ENCODE results near the gene OR51L1. TPM values are rescaled to one million over a fixed set of nuclear protein-coding genes. Genes with fewer than 3 reads are reported as not detected.

OR51L1 gene
- total and polyA plus RNA-seq, 2 of the 13 experiments (the other 11 are each of a cell fraction or from before 2014, with no cell fraction given), result not detected

GRCh38 chr11:5021996-5022395 is 27.3 kb downstream of the OR51L1 start:
- Histone ChIP-seq H3K4me3 (replicated peaks in 1 of 3; ENCODE audit: insufficient read depth in 1 of 3, low read depth in 2 of 3, low read length in 3 of 3) (no peak overlapping the region), H3K79me2 (ENCODE audit: insufficient read depth, low read length) (no peaks in the 10 kb centered on the region), H2AFZ (ENCODE audit: low read length) (no peak overlapping the region), H4K20me1 (ENCODE audit: insufficient read depth, low read length) (no peaks in the 10 kb centered on the region), H3K4me1 (ENCODE audit: insufficient read depth, low read length) (no peaks in the 10 kb centered on the region), H3K27ac (ENCODE audit: extremely low read length, insufficient read depth, low read length) (no peak overlapping the region), H3K9ac (ENCODE audit: insufficient read depth, low read depth, low read length) (no peak overlapping the region), H3K9me3 (ENCODE audit: low read length) (peaks cover 35% of the 10 kb centered on the region), H3K36me3 (replicated peaks in 1 of 2; ENCODE audit: control insufficient read depth in 1 of 2, insufficient read depth in 2 of 2, low read length in 2 of 2) (no peaks in the 10 kb centered on the region), H3K4me2 (ENCODE audit: low read depth, low read length) (no peak overlapping the region), H3K27me3 (ENCODE audit: control insufficient read depth in 1 of 2, insufficient read depth in 2 of 2, low read length in 2 of 2) (no peaks in the 10 kb centered on the region)
- DNase-seq (ENCODE audit: low spot score), result no peak
- in situ Hi-C loops (cut with HindIII; ENCODE audit: extremely low pct_ligation_motif_present, low pct_unique_long_range_greater_than_20kb) (no loop called here), intact Hi-C loops (cut with micrococcal nuclease; ENCODE audit: unreplicated experiment) (no loop called here)
- CTCF ChIA-PET (ENCODE audit: low intra/inter-chr PET ratio, low total read pairs), result no interaction called here
- POLR2A ChIA-PET, result no interaction called here
- no peak for FAIRE-seq
- WGBS (ENCODE audit: low lambda C conversion rate), result no CpG with 5 or more reads among the region's 2 CpGs
- no TSS peak for BruUV-seq (replicated peaks)
- no peak for ATAC-seq
- no peak for TF ChIP-seq DZIP1 (CRISPR knock-in tag; IDR thresholded peaks at IDR 0.05)
- TF ChIP-seq ZNF567 (CRISPR knock-in tag; IDR thresholded peaks at IDR 0.05; ENCODE audit: borderline replicate concordance), result no peak
- no peak for TF ChIP-seq ZNF512 (CRISPR knock-in tag; IDR thresholded peaks at IDR 0.05)
- TF ChIP-seq CREB3 (CRISPR knock-in tag; IDR thresholded peaks at IDR 0.05), result no peak
- TF ChIP-seq ZNF225 (CRISPR knock-in tag; IDR thresholded peaks at IDR 0.05), result no peak
- TF ChIP-seq ISL2 (CRISPR knock-in tag; IDR thresholded peaks at IDR 0.05), result no peak
- no peak for TF ChIP-seq ZNF407 (CRISPR knock-in tag; IDR thresholded peaks at IDR 0.05; ENCODE audit: not compliant biosample characterization)
- no peak for TF ChIP-seq ZFAT (CRISPR knock-in tag; conservative IDR thresholded peaks at IDR 0.05)
